ENCODE data around the gene AGAP1. TPM values are rescaled to one million over a fixed set of nuclear protein-coding genes. Genes with fewer than 3 reads are reported as not detected.

Gene AGAP1
- total RNA-seq, 1 experiment from 2014 or later: 18.3 TPM

DNA sequence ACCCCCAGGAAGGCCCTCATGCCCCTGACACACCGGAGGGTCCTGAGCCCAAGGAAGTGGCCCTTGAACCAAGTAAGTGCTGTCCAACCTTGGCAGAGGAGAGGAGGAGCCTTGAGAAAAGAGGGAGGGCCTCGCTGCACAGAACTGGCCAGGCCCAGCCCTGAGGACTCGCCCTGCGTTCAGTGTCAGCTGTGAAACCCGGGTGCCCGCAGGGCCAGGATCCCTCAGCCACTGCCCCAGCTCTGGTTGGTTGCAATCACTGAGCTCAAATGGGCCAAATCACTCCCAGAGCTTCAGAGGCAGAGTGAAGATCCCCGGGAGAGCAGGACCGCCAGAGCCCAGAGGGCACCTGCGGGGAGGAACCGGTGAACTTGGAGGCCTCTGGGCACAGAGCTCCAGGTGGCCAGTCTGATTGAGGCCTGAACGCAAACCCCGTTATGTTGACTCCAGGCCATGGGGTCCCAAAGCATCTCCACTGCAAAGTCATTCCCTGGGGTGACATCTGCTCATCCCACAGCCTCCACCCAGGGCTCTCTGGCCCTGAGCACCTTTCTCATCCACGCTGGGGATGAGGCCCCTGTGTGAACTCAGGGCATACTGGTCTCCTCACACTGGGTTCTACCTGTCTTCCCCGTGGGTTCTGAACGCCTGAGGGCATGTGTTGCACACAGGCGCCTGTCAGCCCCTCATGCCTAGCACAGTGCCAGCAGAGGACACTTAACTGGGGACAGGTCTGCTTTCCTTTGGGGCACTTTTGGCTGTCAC is 662.4 kb downstream of the AGAP1 start:
- no peak for DNase-seq (ENCODE audit: extremely low read depth, low read depth)

DNA sequence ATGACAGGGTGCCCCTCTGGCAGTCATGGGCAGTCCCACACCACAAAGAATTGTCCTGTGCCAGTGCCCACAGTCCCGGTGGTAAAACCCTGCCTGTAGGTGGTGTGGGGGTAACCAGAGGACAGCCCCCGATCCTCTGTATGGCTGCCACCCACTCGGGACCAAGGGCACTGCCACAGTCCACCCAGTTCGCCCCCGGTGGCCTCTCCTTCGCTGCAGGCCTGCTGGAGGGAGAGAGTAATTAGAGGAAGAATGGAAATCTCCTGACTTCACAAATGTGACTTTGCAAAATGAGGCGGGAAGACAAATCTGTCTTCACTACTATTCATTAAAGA is 663.0 kb downstream of the AGAP1 start:
- DNase-seq (ENCODE audit: extremely low read depth, low read depth): no peak

DNA sequence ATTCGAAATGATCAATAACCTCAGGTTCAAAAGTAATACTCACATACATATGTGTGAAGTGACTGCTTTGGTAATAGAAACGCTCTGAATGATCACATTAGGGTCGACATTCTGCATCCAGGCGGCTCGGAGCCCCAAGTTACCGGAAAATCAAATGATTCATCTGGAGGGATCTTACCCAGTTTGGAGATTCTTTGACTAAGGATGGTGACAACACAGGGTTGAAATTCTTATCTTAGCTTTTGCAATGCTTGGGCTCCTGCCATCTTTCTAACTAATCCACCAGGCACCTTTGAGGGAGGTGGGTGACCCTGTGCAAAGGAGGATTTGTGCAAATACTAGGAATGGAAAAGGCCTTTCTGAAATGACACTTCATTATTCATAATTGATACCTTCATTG is 663.5 kb downstream of the AGAP1 start:
- DNase-seq (ENCODE audit: extremely low read depth, low read depth): no peak

DNA sequence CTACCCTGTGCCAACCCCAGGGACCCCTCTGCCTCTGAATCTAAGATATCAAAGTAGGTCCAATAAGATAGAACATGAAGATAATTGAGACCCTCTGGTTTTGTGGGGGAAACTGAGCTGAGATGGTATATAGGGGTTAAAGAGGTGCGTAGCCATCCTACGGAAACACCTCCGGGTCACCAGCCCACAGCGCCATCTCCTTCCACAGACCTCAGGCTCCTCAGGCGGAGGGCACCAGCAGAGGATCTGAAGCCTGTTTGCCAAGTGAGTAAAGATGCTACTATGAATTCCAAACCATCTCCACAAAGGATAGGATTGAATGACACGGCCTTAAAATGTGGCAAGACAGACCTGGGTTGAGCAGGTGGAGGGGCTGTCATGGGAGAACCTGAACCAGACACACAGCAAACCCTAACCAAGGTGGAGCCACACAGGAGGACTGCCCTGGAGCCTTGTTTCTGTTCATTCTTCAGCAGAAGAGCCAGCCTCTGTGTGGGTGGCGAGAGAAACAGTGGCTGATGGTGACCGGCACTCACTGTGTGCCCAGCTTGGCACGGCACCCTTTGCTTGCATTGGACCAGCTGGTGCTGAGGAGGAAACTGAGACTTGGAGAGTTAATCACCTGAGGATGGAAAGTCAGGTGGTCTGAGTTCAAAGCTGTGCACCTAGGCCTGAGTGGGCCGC is 664.1 kb downstream of the AGAP1 start:
- no peak for DNase-seq (ENCODE audit: extremely low read depth, low read depth)

DNA sequence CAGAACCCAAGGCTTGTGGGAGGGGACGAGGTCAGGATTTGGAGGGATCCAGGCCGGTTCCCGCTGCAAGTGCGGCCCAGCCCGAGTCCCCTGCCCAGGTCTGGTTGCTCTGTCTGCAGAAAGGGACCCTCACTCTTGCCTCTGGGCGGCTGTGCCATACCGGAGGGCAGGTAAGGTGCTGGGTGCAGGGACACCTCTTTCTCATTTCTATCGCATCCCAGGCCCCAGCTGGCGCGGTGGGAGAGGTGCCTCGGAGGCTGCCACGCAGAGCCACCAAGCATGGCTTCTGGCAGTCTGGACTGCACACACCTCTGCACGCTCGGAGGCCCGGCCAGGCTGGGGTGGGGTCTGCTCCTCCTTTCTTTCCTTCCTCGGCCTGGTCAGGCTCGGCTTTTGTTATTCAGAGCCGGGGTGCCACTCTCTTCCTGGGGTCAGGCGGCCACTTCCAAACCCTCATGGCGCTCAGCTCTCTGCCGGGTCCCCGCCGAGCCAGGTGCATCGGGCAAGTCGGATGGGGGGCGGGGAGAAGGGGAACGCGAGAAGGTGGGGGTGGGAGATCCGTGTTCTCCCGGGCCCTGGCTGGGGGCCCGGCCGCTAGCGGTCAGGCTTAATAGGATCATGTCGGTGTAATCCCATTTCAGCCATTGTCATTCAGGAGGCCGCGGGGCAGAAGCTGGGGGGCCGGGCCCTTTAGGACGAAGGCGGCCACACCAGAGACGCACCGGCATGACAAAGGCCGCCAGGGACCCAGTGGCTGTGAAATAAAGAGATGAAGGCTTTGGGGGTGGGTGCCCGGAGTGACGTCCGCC is 665.3 kb downstream of the AGAP1 start:
- DNase-seq (ENCODE audit: extremely low read depth, low read depth): no peak

DNA sequence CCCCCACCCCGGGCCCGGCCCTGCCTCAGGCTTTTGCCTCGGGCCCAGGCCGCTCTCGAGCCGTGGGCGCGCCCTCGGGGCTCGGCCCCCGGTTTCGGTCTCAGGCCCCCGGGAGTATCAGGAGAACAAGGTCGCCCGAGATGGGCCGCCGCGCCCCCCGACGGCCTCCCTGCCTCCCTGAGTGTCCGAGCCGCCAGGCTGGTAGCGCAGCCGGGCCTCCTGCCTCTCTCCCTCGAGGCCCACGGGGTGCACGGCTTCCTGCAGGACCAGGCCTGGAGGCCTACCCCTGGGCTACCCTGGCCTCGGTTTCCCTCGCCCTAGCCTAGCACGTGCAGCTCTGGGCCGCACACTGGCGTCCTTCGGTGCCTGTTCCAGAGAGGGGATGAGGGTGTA is 665.9 kb downstream of the AGAP1 start:
- DNase-seq (ENCODE audit: extremely low read depth, low read depth): no peak

DNA sequence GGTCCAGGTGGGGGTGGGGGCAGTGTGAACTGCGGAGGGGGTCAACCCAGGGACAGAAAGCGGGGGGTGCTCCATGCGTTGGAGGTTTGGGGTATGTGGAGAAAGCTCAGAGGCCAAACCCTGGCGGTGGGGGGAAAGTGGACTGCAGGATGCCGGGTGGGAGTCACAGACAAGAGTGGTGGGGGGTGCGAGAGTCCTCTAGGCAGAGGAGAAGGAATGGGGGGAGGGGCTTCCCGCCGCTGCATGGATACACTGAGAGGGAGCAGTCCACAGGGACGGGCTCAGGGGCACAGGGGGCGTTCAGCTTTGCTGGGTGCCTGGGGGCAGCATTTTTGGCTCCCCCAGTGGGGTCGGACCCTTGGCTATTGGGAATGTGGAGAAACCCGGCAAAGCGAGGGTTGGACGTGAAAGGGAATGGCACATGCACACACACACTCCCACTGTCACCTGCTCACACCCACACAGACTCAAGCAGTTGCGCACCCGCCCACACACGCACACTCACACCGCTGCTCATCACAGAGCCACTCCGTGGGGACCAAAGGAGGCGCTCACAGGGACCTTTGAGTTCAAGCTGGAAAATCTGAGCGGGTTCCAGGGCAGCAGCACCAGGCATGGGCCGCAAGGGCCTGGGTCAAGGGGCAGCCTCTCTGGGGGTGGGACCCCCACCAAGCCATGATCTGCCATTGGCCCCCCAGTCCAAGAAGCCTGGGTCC is 666.7 kb downstream of the AGAP1 start:
- DNase-seq (ENCODE audit: extremely low read depth, low read depth): no peak

DNA sequence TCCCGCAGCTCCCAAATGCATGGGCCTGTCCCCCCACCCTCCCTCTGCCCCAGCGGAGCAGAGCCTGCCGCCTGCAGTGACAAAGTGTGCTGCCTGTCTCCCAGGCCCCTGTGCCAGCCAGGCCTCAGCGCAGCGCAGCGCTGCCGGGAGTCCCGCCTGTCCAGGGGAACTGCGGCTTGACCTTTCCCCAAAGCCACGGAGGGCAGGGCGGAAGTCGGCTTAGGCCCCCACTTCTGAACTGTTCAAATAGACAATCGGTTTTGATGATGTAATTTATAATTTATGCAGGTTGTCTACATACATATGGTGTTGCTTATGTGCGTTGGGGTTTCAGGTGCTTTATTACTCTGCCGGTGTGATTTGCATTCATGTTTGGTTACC is 667.2 kb downstream of the AGAP1 start:
- DNase-seq (ENCODE audit: extremely low read depth, low read depth): no peak

DNA sequence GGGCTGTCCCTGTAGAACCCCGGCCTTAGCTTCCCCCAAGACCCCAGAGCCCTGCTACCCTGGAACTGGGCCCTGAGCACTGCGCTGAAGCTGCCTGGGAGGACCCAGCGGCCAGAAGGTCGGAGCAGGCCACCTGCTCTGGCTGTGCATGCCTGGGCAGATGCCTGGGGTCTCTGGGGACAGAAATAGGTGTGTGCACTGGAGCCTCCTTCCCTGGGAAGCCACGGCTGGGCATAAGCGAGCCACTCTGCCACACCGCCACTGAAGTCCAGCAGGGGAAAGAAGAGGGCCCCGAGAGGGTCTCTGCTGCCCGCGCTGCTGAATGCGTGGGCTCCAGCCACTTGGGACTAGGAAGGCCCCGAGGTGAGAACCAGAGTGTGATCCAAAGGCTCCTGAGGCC is 667.7 kb downstream of the AGAP1 start:
- no peak for DNase-seq (ENCODE audit: extremely low read depth, low read depth)

DNA sequence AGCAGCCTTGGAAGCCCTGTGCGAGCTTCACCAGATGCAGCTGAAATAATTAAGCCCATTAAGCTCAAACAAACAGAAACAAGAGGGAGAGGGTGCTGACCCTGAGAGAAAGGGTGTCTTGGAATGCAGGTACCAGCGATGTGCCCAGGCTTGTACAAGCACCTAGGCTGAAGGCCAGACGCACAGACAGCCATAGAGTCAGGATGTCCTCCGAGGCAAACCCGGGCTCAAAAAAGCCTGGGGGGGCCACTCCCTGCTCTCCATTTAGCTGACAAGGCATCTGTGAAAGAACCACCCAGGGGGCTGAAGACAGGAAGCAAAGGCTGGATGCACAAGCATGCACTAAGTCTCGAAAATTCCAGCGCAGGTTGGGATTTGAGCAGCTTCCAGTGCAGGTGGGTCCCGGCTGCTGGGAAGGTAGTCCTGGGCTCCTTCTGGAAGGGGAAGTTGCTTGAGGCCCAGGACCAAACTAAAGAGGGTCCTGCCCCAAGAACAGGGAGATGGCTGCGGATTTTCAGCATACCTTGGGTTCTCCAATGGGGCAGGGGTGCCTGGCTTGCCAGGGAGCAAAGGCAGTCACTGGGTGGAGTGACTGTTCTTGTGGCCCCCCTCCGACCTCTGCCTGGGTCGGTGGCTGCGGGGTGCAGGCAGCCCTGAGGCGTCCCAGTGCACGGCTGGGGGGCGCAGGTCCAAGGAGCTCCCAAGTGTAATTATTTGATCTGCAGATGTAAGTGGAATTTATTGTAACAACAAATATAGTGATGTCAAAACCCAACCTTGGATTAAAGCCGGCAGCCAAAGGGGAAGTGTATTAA is 668.4 kb downstream of the AGAP1 start:
- no peak for DNase-seq (ENCODE audit: extremely low read depth, low read depth)

DNA sequence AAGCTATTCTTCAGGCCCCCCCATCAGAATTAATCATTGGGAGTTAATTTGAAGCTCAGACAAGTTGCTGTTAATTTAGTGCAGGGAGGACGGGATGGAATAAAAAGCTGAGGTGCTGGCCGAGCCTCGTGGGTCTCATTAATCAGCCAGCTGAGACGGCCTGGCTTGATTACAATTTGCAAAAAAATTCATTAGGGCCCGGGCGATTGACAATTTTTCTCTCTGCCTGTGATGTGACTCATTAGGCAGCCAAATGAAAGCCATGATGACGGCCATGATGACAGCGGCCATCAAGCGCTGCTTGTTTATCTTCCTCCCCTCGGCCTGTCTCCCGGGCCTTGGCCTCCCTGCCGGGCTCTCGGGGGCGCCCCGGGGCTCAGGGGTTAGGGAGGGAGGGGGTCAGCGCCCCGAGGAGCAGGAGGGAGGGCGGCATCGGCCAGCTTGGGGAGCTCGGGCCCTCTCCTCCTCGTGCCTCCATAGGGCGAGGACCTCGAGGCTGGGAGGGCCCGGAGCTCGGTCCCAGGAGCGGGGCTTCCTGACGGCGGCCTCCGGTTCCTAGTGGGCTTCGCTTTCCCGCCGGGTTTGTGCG is 669.1 kb downstream of the AGAP1 start:
- DNase-seq (ENCODE audit: extremely low read depth, low read depth): no peak

DNA sequence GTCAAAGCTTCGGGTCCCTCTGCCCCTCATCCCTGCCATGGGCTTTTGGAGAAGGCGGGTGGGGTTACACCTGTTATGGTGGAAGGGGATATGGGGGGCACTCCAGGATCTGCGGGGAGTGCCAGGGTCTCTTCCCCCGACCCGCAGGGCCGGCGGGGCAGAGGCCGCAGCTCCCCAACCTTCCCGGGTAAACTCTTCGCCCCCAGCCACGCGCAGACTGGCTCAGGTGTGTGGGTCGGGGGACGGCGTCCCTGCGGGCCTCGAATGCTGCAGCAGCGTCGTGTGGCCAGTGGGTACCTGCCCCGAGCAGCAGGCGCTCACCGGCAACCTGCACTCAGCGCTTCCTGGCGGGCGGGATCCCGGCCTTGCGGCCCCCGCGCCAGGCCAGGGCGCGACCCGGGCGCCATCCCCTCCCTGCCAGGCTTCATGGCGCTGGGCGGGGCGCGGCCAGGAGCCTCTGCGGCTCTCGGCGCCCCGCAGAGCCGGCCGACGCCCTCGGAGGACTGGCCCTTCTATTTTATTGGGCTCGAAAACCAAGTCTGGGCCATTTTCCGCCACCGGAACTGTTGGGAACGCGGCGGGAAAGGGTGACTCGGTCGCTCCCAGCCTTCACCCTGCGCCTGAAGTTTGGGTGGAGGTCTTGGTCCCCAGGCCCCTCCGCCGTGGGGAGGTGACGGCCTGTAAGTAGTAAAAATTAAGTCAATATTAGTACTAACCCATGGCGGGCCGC is 669.8 kb downstream of the AGAP1 start:
- no peak for DNase-seq (ENCODE audit: extremely low read depth, low read depth)

DNA sequence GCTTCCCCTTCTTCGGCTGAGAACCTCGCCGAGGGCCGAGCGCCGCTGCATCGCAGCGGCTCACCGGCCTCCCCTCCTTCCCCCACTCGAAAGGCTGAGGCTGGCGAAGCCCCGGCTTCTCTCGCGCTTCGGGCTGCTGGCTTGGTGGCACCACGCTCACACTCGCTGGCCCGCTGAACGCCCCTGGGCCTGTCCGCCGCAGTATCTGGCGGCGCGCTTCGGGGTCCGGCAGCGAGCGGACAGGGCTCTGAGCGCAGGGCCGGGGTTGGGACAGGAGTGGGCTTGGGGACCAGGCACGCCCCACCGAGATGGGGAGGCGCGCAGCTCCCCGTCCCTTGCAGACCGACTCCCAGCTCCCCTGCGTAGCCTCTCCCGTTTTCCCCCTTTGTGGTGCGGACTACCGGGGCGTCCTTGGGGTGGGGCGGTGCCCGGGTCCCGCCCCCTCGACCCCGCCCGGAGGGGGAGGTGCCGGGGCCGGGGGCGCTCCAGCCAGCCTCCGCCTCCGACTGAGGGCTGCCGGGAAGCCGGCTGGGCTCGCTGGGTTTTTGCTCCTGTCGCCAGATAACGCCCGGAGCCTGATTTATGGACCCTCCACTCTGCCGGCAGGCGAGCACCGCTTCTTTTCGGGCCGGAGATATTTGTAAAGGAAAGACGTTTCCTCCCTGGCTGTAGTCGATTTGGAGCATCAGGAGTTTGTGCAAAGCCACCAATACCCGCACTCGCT is 670.5 kb downstream of the AGAP1 start:
- DNase-seq (ENCODE audit: extremely low read depth, low read depth): no peak

DNA sequence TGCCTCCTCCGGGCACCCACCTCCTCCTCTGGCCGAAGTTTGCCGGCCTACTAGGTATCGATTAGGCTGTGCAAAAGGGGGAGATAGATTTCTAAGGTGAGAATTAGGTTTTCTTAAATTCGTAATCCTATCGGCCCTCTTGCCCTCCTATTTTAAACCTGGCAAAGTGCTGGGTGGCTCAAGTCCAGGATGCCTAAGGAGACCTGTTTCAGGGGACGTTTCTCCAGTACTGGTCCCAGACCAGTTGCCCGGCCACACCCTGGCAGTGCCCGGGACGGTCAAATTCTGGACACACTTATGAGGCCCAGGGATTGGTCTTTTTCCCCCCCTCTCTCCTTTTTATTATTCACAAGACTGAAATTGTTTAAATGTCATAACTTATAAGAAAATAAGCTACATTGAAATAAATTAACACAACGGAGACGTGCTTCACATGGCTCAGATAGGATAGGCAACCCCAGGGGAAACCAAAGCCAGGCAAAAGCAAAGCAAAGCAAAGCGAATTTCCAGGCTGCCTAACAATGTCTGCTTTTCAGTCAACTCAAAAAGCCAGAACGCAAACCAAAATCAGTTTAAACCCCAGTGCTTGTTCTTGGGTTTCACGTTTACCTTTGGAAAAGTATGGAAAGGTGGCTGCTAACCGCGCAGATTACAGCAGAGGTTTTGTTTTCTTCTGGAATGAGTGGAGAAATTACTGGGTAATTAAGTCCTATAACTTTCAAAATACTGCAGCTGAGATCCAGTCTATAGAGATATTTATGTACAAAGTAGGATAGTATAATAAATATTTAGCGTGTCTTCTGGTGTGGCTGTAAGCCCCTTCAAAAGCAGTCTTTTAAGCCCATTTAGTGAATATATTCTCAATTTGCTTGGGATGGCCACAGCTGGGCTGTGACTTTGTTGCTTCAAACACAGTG is 671.3 kb downstream of the AGAP1 start:
- no peak for DNase-seq (ENCODE audit: extremely low read depth, low read depth)

DNA sequence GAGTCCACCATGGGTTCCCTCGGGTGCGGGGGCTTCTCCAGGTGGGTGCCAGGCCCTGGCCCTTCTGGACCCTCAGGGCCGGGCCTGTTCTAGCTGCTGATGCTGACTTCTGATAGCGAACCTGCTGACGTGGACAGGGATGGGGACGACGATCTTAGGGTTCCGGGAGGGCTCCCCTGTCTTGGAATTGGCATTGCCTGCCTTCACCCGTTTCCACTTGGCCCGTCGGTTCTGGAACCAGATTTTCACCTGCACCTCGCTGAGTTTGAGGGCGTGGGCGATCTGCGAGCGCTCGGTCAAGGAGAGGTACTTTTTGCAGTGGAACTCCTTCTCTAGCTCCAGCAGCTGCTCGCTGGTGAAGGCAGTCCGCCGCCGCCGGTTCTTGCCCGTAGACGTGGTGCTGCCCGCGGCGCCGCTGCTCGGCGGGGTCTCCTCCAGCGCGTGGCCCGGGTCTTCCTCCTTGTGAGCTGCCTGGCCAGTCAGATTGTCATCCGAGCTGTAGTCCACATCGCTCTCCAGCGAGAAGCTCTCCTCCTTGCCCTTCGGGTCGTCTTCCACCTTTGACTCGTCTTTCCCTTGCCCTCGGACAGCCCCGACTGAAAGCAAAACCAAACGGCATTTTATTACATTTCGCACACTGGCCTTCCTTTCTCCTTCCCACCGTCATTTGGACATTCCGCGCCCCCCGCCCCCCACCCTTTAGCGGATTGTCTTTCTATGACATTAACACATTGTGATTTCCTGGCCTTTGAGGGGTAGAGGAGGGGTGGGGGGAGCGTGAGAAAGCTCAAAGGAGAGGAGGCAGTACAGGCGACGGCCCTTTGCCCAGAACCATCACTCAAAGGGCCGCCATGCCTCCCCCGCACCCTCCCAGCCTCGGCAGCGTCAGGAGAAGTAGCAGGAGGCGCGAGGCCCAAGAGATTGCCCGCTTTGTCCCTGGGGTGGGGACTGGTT is 672.3 kb downstream of the AGAP1 start:
- DNase-seq (ENCODE audit: extremely low read depth, low read depth): no peak

DNA sequence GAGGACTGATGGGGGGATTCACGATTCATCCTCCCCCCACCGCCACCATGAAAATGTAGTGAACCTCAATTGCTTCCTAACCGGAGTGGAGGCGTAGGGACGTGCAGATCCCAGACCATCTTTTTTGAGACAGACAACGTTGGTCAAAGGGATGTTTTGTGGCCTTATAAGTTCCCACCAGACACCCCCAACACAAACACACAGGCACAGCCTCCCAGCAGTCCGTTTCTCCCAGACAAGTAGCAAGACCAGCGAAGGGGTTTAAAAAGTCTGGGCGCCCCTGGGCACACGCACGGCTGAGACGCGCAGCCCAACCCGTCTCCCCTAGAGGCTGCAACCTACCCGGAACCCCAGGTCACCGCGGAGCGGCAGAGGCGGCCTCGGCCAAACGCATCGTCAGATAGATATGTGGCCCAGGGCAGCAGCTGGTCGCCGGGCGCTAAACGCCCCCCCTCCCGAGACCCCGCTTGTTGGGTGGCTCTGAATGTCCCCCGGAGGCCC is 673.0 kb downstream of the AGAP1 start:
- DNase-seq (ENCODE audit: extremely low read depth, low read depth): no peak
